ENCODE data around the gene HIP1R.

The HIP1R gene

GRCh38 chr12:122862872-122863701 lies 27.8 kb downstream of the HIP1R start:
- DNase-seq (no peak), ATAC-seq (replicated peaks) (no peak)
- H3K4me1 Mint-ChIP-seq (ENCODE audit: low read depth in 2 of 2) = peaks cover 0 to 10% of the 10 kb centered on the region in 2 donors
- H3K9me3 Mint-ChIP-seq = no peaks in the 10 kb centered on the region
- peaks cover 77% of the 10 kb centered on the region for H3K36me3 Mint-ChIP-seq (ENCODE audit: insufficient read depth)
- no peak overlapping the region for H3K4me3 Mint-ChIP-seq
- H3K27ac Mint-ChIP-seq = peak overlapping the region in 1 of 2 donors; percentile 69
- H3K27me3 Mint-ChIP-seq = no peaks in the 10 kb centered on the region

- H3K9me3 Mint-ChIP-seq = no peaks in the 10 kb centered on the region
- no peak for ATAC-seq (replicated peaks)
Measured at GRCh38 chr12:122864894-122865253, 29.6 kb downstream of the HIP1R start.

GRCh38 chr12:122865268-122866231 lies 30.3 kb downstream of the HIP1R start:
- no peaks in the 10 kb centered on the region for H3K27me3 Mint-ChIP-seq
- peaks cover 86% of the 10 kb centered on the region for H3K36me3 Mint-ChIP-seq (ENCODE audit: insufficient read depth)
- H3K9me3 Mint-ChIP-seq = no peaks in the 10 kb centered on the region
- peaks cover 12% of the 10 kb centered on the region in 2 donors for H3K4me1 Mint-ChIP-seq (ENCODE audit: low read depth in 2 of 2)
- ATAC-seq (replicated peaks) (peak; percentile 35), DNase-seq (no peak)
- peak overlapping the region in 1 of 2 donors; percentile 8 for H3K4me3 Mint-ChIP-seq
- peak overlapping the region; percentile 64 to 86 for H3K27ac Mint-ChIP-seq

More at GRCh38 chr12:122864894-122865253, 29.6 kb downstream of the HIP1R start:
- H3K27me3 Mint-ChIP-seq = no peaks in the 10 kb centered on the region
- no peak overlapping the region for H3K4me3 Mint-ChIP-seq
- DNase-seq = no peak
- peaks cover 9 to 12% of the 10 kb centered on the region in 2 donors for H3K4me1 Mint-ChIP-seq (ENCODE audit: low read depth in 2 of 2)
- peak overlapping the region; percentile 64 to 86 for H3K27ac Mint-ChIP-seq
- H3K36me3 Mint-ChIP-seq (ENCODE audit: insufficient read depth) = peaks cover 86% of the 10 kb centered on the region

- Mint-ChIP-seq H3K9me3 (no peaks in the 10 kb centered on the region), H3K4me1 (ENCODE audit: low read depth in 2 of 2) (peaks cover 19 to 20% of the 10 kb centered on the region in 2 donors), H3K4me3 (no peak overlapping the region), H3K36me3 (ENCODE audit: insufficient read depth) (peaks cover 85% of the 10 kb centered on the region), H3K27me3 (no peaks in the 10 kb centered on the region), H3K27ac (peak overlapping the region in 1 of 2 donors; percentile 86)
- ATAC-seq (replicated peaks) (no peak), DNase-seq (no peak)
Measured at GRCh38 chr12:122866379-122866778, 31.1 kb downstream of the HIP1R start.

- H3K27ac Mint-ChIP-seq = peak overlapping the region in 1 of 2 donors; percentile 86
- H3K9me3 Mint-ChIP-seq = no peaks in the 10 kb centered on the region
- DNase-seq (no peak), ATAC-seq (replicated peaks) (no peak)
- H3K4me3 Mint-ChIP-seq = no peak overlapping the region
- H3K4me1 Mint-ChIP-seq (ENCODE audit: low read depth in 2 of 2) = peaks cover 25 to 26% of the 10 kb centered on the region in 2 donors
- H3K36me3 Mint-ChIP-seq (ENCODE audit: insufficient read depth) = peaks cover 87% of the 10 kb centered on the region
- no peaks in the 10 kb centered on the region for H3K27me3 Mint-ChIP-seq
Measured at GRCh38 chr12:122866950-122867607, 31.8 kb downstream of the HIP1R start.

- H3K36me3 Mint-ChIP-seq (ENCODE audit: insufficient read depth) = peaks cover 87% of the 10 kb centered on the region
- H3K27ac Mint-ChIP-seq = peak overlapping the region in 1 of 2 donors; percentile 86
- no peaks in the 10 kb centered on the region for H3K27me3 Mint-ChIP-seq
- H3K4me3 Mint-ChIP-seq = no peak overlapping the region
- no peaks in the 10 kb centered on the region for H3K9me3 Mint-ChIP-seq
- no peak for ATAC-seq (replicated peaks)
- no peak for DNase-seq
- H3K4me1 Mint-ChIP-seq (ENCODE audit: low read depth in 2 of 2) = peaks cover 30 to 33% of the 10 kb centered on the region in 2 donors
Measured at GRCh38 chr12:122867691-122868461, 32.6 kb downstream of the HIP1R start.

- no peak for DNase-seq
- ATAC-seq (replicated peaks) = no peak
- Mint-ChIP-seq H3K27me3 (no peaks in the 10 kb centered on the region), H3K4me3 (no peak overlapping the region), H3K9me3 (no peaks in the 10 kb centered on the region), H3K4me1 (ENCODE audit: low read depth in 2 of 2) (peaks cover 38 to 40% of the 10 kb centered on the region in 2 donors), H3K27ac (peak overlapping the region in 1 of 2 donors; percentile 86), H3K36me3 (ENCODE audit: insufficient read depth) (peaks cover 86% of the 10 kb centered on the region)
Measured at GRCh38 chr12:122868471-122869177, 33.4 kb downstream of the HIP1R start.

- Mint-ChIP-seq H3K36me3 (ENCODE audit: insufficient read depth) (peaks cover 91% of the 10 kb centered on the region), H3K4me3 (no peak overlapping the region), H3K27ac (peak overlapping the region; percentile 82 to 86), H3K4me1 (ENCODE audit: low read depth in 2 of 2) (peaks cover 45 to 48% of the 10 kb centered on the region in 2 donors), H3K27me3 (no peaks in the 10 kb centered on the region), H3K9me3 (no peaks in the 10 kb centered on the region)
- ATAC-seq (replicated peaks) (no peak), DNase-seq (no peak)
Measured at GRCh38 chr12:122869207-122869973, 34.1 kb downstream of the HIP1R start.

GRCh38 chr12:122870163-122870842 lies 35.0 kb downstream of the HIP1R start:
- Mint-ChIP-seq H3K9me3 (no peaks in the 10 kb centered on the region), H3K4me1 (ENCODE audit: low read depth in 2 of 2) (peaks cover 44 to 51% of the 10 kb centered on the region in 2 donors), H3K4me3 (peak overlapping the region; percentile 77 to 84), H3K36me3 (ENCODE audit: insufficient read depth) (peaks cover 90% of the 10 kb centered on the region), H3K27ac (peak overlapping the region; percentile 44 to 82), H3K27me3 (no peaks in the 10 kb centered on the region)
- DNase-seq (no peak), ATAC-seq (replicated peaks) (no peak)

GRCh38 chr12:122870867-122871664 lies 35.8 kb downstream of the HIP1R start:
- peak overlapping the region; percentile 69 to 92 for H3K27ac Mint-ChIP-seq
- H3K4me3 Mint-ChIP-seq = peak overlapping the region; percentile 77 to 84
- H3K36me3 Mint-ChIP-seq (ENCODE audit: insufficient read depth) = peaks cover 88% of the 10 kb centered on the region
- H3K9me3 Mint-ChIP-seq = no peaks in the 10 kb centered on the region
- H3K27me3 Mint-ChIP-seq = no peaks in the 10 kb centered on the region
- ATAC-seq (replicated peaks) (no peak), DNase-seq (no peak)
- H3K4me1 Mint-ChIP-seq (ENCODE audit: low read depth in 2 of 2) = peaks cover 48 to 57% of the 10 kb centered on the region in 2 donors
